ENCODE data around the gene SP3. TPM values are rescaled to one million over a fixed set of nuclear protein-coding genes. Genes with fewer than 3 reads are reported as not detected.

The SP3 gene
- total and polyA plus RNA-seq, 10 donors: 17.4 to 140 (median 99.0) TPM

GRCh38 chr2:173999724-174000123 is 34.6 kb upstream of the SP3 start:
- intact Hi-C loops (cut with DNase I; ENCODE audit: low total_unique reads): no loop called here
- H3K4me3 ChIP-seq: no peak overlapping the region
- DNase-seq: no peak
- no peaks in the 10 kb centered on the region for H3K27me3 ChIP-seq (replicated peaks in 1 of 7)
- H3K9me3 ChIP-seq: no peaks in the 10 kb centered on the region
- peak overlapping the region in 2 of 8 donors; percentile 83 to 84 for H3K27ac ChIP-seq
- no peaks in the 10 kb centered on the region for H3K36me3 ChIP-seq
- peaks cover 0 to 39% (median 18%) of the 10 kb centered on the region in 6 donors for H3K4me1 ChIP-seq
- WGBS, 5 donors: 77 to 90% (median 83%) methylated on average over 2 of the region's 2 CpGs
- no peak for TF ChIP-seq POLR2A (IDR thresholded peaks at IDR 0.05)
- TF ChIP-seq POLR2AphosphoS5 (IDR thresholded peaks at IDR 0.05): no peak
- TF ChIP-seq CTCF (IDR thresholded peaks at IDR 0.05 in 8 of 11, conservative IDR thresholded peaks at IDR 0.05 in 3 of 11): no peak

GRCh38 chr2:173999272-173999671 is 34.1 kb upstream of the SP3 start:
- WGBS, 5 donors: 87 to 97% (median 89%) methylated on average over 5 to 6 of the region's 6 CpGs

GRCh38 chr2:173998386-173998785 is 33.2 kb upstream of the SP3 start:
- intact Hi-C loops (cut with DNase I; ENCODE audit: low total_unique reads): no loop called here
- H3K4me1 ChIP-seq: peaks cover 0 to 39% (median 18%) of the 10 kb centered on the region in 6 donors
- no peaks in the 10 kb centered on the region for H3K27me3 ChIP-seq (replicated peaks in 1 of 7)
- 36 to 75% (median 59%) methylated on average over 7 of the region's 7 CpGs for WGBS, 5 donors
- no peak for DNase-seq
- H3K9me3 ChIP-seq: no peaks in the 10 kb centered on the region
- TF ChIP-seq CTCF (IDR thresholded peaks at IDR 0.05 in 8 of 11, conservative IDR thresholded peaks at IDR 0.05 in 3 of 11) (no peak), POLR2A (IDR thresholded peaks at IDR 0.05) (no peak), POLR2AphosphoS5 (IDR thresholded peaks at IDR 0.05) (no peak)
- H3K27ac ChIP-seq: peak overlapping the region; percentile 63 to 84 (median 75)
- peak overlapping the region in 1 of 8 donors; percentile 50 for H3K4me3 ChIP-seq
- H3K36me3 ChIP-seq: no peaks in the 10 kb centered on the region

More at GRCh38 chr2:173999272-173999671, 34.1 kb upstream of the SP3 start:
- Histone ChIP-seq H3K27me3 (replicated peaks in 1 of 7) (no peaks in the 10 kb centered on the region), H3K4me1 (peaks cover 0 to 39% (median 18%) of the 10 kb centered on the region in 6 donors), H3K9me3 (no peaks in the 10 kb centered on the region), H3K27ac (peak overlapping the region in 4 of 8 donors; percentile 74 to 84 (median 83)), H3K4me3 (peak overlapping the region in 1 of 8 donors; percentile 15), H3K36me3 (no peaks in the 10 kb centered on the region)
- DNase-seq: no peak
- TF ChIP-seq CTCF (IDR thresholded peaks at IDR 0.05 in 8 of 11, conservative IDR thresholded peaks at IDR 0.05 in 3 of 11) (no peak), POLR2AphosphoS5 (IDR thresholded peaks at IDR 0.05) (no peak), POLR2A (IDR thresholded peaks at IDR 0.05) (no peak)
- intact Hi-C loops (cut with DNase I; ENCODE audit: low total_unique reads): no loop called here

GRCh38 chr2:173997753-173998152 is 32.6 kb upstream of the SP3 start:
- Histone ChIP-seq H3K4me1 (peaks cover 0 to 39% (median 18%) of the 10 kb centered on the region in 6 donors), H3K4me3 (peak overlapping the region in 1 of 8 donors; percentile 50), H3K9me3 (no peaks in the 10 kb centered on the region), H3K27me3 (replicated peaks in 1 of 7) (no peaks in the 10 kb centered on the region), H3K27ac (peak overlapping the region; percentile 63 to 84 (median 75)), H3K36me3 (no peaks in the 10 kb centered on the region)
- TF ChIP-seq CTCF (IDR thresholded peaks at IDR 0.05 in 8 of 11, conservative IDR thresholded peaks at IDR 0.05 in 3 of 11) (no peak), POLR2A (IDR thresholded peaks at IDR 0.05) (no peak), POLR2AphosphoS5 (IDR thresholded peaks at IDR 0.05) (no peak)
- no peak for DNase-seq
- 46 to 66% (median 63%) methylated on average over 2 of the region's 2 CpGs for WGBS, 5 donors
- intact Hi-C loops (cut with DNase I; ENCODE audit: low total_unique reads): no loop called here
